Cardiac fibroblast (primary cell): ENCODE results near the gene LEFTY2.
A peak's percentile ranks its signal among the peaks of the same experiment; 100 is the strongest.

Experiments used
- DNase-seq, 2 donors: peaks; one replicate each; pipeline versions ENCODE4 v3.0.0 to v3.0.0-alpha.2; 2010; ENCODE audit warnings: low read depth in 2 of 2
- H3K4me3 ChIP-seq, 2 donors: replicated peaks in 1 of 2; 1 replicate in 1 of 2; 2 replicates in 1 of 2; pipeline ENCODE4 v1.5.1; 2011; ENCODE audit warnings: low read depth in 2 of 2, low read length in 2 of 2, mild to moderate bottlenecking in 2 of 2, moderate library complexity in 1 of 2
- CTCF ChIP-seq: IDR thresholded peaks from one replicate; pipeline ENCODE4 v1.5.1; 2011; ENCODE audit warnings: low read depth, mild to moderate bottlenecking, low read length, inconsistent platforms

The LEFTY2 gene

GRCh38 chr1:225899044-225899925 is 41.7 kb downstream of the LEFTY2 start:
- H3K4me3 ChIP-seq = no peak overlapping the region
- no peak for DNase-seq
- no peak for TF ChIP-seq CTCF

- no peak overlapping the region for H3K4me3 ChIP-seq
- no peak for TF ChIP-seq CTCF
- DNase-seq = no peak
These were observed 43.2 kb downstream of the LEFTY2 start for GRCh38 chr1:225897595-225898514.

- no peak overlapping the region for H3K4me3 ChIP-seq
- DNase-seq = peak in 1 of 2 donors; percentile 35
These were observed 44.0 kb downstream of the LEFTY2 start for GRCh38 chr1:225896937-225897549.

GRCh38 chr1:225896494-225896893 is 44.5 kb downstream of the LEFTY2 start:
- no peak for DNase-seq
- H3K4me3 ChIP-seq = no peak overlapping the region

More at GRCh38 chr1:225896937-225897549, 44.0 kb downstream of the LEFTY2 start:
- no peak for TF ChIP-seq CTCF

GRCh38 chr1:225892307-225892706 is 48.7 kb downstream of the LEFTY2 start:
- no peak for TF ChIP-seq CTCF
- no peak for DNase-seq
- H3K4me3 ChIP-seq = no peak overlapping the region

More at GRCh38 chr1:225896494-225896893, 44.5 kb downstream of the LEFTY2 start:
- no peak for TF ChIP-seq CTCF

- H3K4me3 ChIP-seq = no peak overlapping the region
- no peak for DNase-seq
- no peak for TF ChIP-seq CTCF
These were observed 49.6 kb downstream of the LEFTY2 start for GRCh38 chr1:225891229-225891972.
